Measurements from ENCODE around the gene MGLL. TPM values are rescaled to one million over a fixed set of nuclear protein-coding genes. Genes with fewer than 3 reads are reported as not detected.

The MGLL gene
- total RNA-seq (2014; rRNA removed; shearing (Covaris generic)): 25.0 and 28.4 TPM in 2 replicates

GRCh38 chr3:127822041-127822681 lies at the start of gene MGLL:
TSS of gene MGLL (minus strand) at chr3:127822515. CDS start at chr3:127822318, 197 bp downstream.

GRCh38 chr3:127672429-127673190 lies 149.7 kb downstream of the MGLL start, which contains the start of gene ABTB1:
TSS of gene ABTB1 (plus strand) at chr3:127672952. CDS start at chr3:127673026, 74 bp downstream.

Other genes with a start within 250 kb of the MGLL start
- gene TPRA1, start 231.8 kb downstream of the MGLL start, total RNA-seq (2014; rRNA removed; shearing (Covaris generic)): 52.1 and 66.8 TPM in 2 replicates
- 212 and 224 TPM in 2 replicates for gene MCM2, start 224.1 kb downstream of the MGLL start, total RNA-seq (2014; rRNA removed; shearing (Covaris generic))
- 22.0 and 22.2 TPM in 2 replicates for gene PODXL2, start 193.3 kb downstream of the MGLL start, total RNA-seq (2014; rRNA removed; shearing (Covaris generic))
- 4.5 and 5.1 TPM in 2 replicates for gene ABTB1, start 149.6 kb downstream of the MGLL start, total RNA-seq (2014; rRNA removed; shearing (Covaris generic))
- not detected in 2 replicates for gene KBTBD12, start 92.7 kb upstream of the MGLL start, total RNA-seq (2014; rRNA removed; shearing (Covaris generic))
- gene SEC61A1, start 229.9 kb upstream of the MGLL start, total RNA-seq (2014; rRNA removed; shearing (Covaris generic)): 145 and 150 TPM in 2 replicates

Measured in A375 (cell line).